Hepatocyte (in vitro differentiated cells): ENCODE results near the gene INSIG1. TPM values are rescaled to one million over a fixed set of nuclear protein-coding genes. Genes with fewer than 3 reads are reported as not detected.

Source experiments
- DNase-seq: peaks from one replicate; pipeline ENCODE4 v3.0.0-alpha.2; 2016; ENCODE audit warnings: low spot score
- H2AFZ ChIP-seq: fragments of 200-600 bp; sonication (generic); 2 replicates; pipeline ENCODE4 v1.6.0; 2016; ENCODE audit warnings: antibody characterized with exemption, mild to moderate bottlenecking
- H3K27ac ChIP-seq: fragments of 200-600 bp; sonication (generic); 2 replicates; pipeline ENCODE4 v1.5.1; 2016; ENCODE audit warnings: mild to moderate bottlenecking
- H3K27me3 ChIP-seq: fragments of 200-600 bp; sonication (generic); 2 replicates; pipeline ENCODE4 v1.6.1; 2016
- H3K36me3 ChIP-seq: fragments of 200-600 bp; sonication (generic); replicated peaks from 2 replicates; pipeline ENCODE4 v1.5.1; 2016; ENCODE audit warnings: low read depth; ENCODE audit not compliant: insufficient read depth
- H3K4me1 ChIP-seq: fragments of 200-600 bp; sonication (generic); 2 replicates; pipeline ENCODE4 v1.5.1; 2016; ENCODE audit warnings: mild to moderate bottlenecking, moderate library complexity; ENCODE audit not compliant: insufficient read depth
- H3K4me2 ChIP-seq: fragments of 200-600 bp; sonication (generic); 2 replicates; pipeline ENCODE4 v1.6.0; 2016
- H3K4me3 ChIP-seq: fragments of 200-600 bp; sonication (generic); 2 replicates; pipeline ENCODE4 v1.5.1; 2016; ENCODE audit warnings: mild to moderate bottlenecking
- H3K79me2 ChIP-seq: fragments of 200-600 bp; sonication (generic); 2 replicates; pipeline ENCODE4 v1.6.0; 2017; ENCODE audit warnings: mild to moderate bottlenecking
- H3K9me2 ChIP-seq: fragments of 200-600 bp; sonication (generic); replicated peaks from 2 replicates; pipeline ENCODE4 v1.6.0; 2017; ENCODE audit warnings: mild to moderate bottlenecking; ENCODE audit not compliant: insufficient read depth
- H3K9me3 ChIP-seq: fragments of 200-600 bp; sonication (generic); 2 replicates; pipeline ENCODE4 v1.5.1; 2016; ENCODE audit warnings: low read depth, mild to moderate bottlenecking
- H4K20me1 ChIP-seq: fragments of 200-600 bp; sonication (generic); 2 replicates; pipeline ENCODE4 v1.6.0; 2016; ENCODE audit warnings: mild to moderate bottlenecking; ENCODE audit not compliant: insufficient read depth, poor library complexity, severe bottlenecking
- EZH2 ChIP-seq: fragments of 200-600 bp; sonication (generic); IDR thresholded peaks from 2 replicates; pipeline ENCODE4 v1.6.1; 2016; ENCODE audit warnings: antibody characterized with exemption, mild to moderate bottlenecking, borderline replicate concordance
- EZH2phosphoT487 ChIP-seq: fragments of 200-600 bp; sonication (generic); IDR thresholded peaks from one replicate; pipeline ENCODE4 v1.6.1; 2018; ENCODE audit warnings: antibody characterized with exemption, mild to moderate bottlenecking, low read depth, moderate library complexity; ENCODE audit not compliant: unreplicated experiment, severe bottlenecking
- WGBS: methylation state at CpG from one replicate; pipeline ENCODE4 v1.1.6; 2016; ENCODE audit warnings: low lambda C conversion rate; ENCODE audit errors: missing lambda C conversion rate; 5-methylcytosine and 5-hydroxymethylcytosine counted together
- polyA plus RNA-seq: library from polyadenylated mRNA; unstranded; fragments of >200 nt; fragmentation: Nextera tagmentation; extraction: Ambion mirVana; gene quantifications from 2 replicates; pipeline ENCODE4 v1.2.1, GENCODE V29; 2016
- total RNA-seq: library from RNA; depleted of rRNA; stranded (reverse); fragments of >200 nt; gene quantifications from 2 replicates; pipeline ENCODE4 v1.2.3, GENCODE V29; 2014
- TF ChIP-seq, protein P1 (sequence below): fragments of 200-600 bp; sonication (generic); IDR thresholded peaks from 2 replicates; pipeline ENCODE4 v1.5.1; 2016; ENCODE audit warnings: antibody characterized with exemption, mild to moderate bottlenecking; ENCODE audit not compliant: poor library complexity

The INSIG1 gene
- total and polyA plus RNA-seq, 2 experiments from 2014 or later: 196 to 305 TPM

DNA sequence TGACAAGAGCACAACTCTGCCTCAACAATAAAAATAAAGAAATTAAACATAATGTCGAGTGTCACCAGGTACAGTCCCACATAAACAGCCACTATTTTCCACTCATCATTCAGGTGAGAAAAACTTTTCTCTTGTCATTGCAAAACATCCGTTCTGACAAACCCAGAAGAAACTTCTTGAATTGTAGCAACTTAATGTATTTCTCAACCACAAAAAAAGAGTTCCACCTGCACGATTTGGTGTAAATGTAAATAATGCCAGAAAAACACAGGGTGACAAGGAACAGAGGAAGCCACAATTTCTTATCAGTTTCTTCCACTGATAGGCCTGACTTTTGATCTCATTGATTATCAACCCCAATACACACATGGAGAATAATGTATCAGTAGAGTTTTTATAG lies 26.8 kb upstream of the INSIG1 start:
- H3K9me3 ChIP-seq: no peaks in the 10 kb centered on the region
- H3K27ac ChIP-seq: no peak overlapping the region
- no peaks in the 10 kb centered on the region for H3K4me1 ChIP-seq
- H4K20me1 ChIP-seq: no peaks in the 10 kb centered on the region
- 80% methylated on average over 3 of the region's 3 CpGs for WGBS
- no peak overlapping the region for H3K4me2 ChIP-seq
- no peaks in the 10 kb centered on the region for H3K79me2 ChIP-seq
- H3K9me2 ChIP-seq: no peaks in the 10 kb centered on the region
- no peak for DNase-seq
- H3K4me3 ChIP-seq: no peak overlapping the region
- H2AFZ ChIP-seq: no peak overlapping the region
- TF ChIP-seq EZH2phosphoT487 (no peak), EZH2 (no peak)
- TF ChIP-seq, protein P1, sequence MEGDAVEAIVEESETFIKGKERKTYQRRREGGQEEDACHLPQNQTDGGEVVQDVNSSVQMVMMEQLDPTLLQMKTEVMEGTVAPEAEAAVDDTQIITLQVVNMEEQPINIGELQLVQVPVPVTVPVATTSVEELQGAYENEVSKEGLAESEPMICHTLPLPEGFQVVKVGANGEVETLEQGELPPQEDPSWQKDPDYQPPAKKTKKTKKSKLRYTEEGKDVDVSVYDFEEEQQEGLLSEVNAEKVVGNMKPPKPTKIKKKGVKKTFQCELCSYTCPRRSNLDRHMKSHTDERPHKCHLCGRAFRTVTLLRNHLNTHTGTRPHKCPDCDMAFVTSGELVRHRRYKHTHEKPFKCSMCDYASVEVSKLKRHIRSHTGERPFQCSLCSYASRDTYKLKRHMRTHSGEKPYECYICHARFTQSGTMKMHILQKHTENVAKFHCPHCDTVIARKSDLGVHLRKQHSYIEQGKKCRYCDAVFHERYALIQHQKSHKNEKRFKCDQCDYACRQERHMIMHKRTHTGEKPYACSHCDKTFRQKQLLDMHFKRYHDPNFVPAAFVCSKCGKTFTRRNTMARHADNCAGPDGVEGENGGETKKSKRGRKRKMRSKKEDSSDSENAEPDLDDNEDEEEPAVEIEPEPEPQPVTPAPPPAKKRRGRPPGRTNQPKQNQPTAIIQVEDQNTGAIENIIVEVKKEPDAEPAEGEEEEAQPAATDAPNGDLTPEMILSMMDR: no peak
- H3K36me3 ChIP-seq: no peaks in the 10 kb centered on the region
- H3K27me3 ChIP-seq: no peaks in the 10 kb centered on the region

DNA sequence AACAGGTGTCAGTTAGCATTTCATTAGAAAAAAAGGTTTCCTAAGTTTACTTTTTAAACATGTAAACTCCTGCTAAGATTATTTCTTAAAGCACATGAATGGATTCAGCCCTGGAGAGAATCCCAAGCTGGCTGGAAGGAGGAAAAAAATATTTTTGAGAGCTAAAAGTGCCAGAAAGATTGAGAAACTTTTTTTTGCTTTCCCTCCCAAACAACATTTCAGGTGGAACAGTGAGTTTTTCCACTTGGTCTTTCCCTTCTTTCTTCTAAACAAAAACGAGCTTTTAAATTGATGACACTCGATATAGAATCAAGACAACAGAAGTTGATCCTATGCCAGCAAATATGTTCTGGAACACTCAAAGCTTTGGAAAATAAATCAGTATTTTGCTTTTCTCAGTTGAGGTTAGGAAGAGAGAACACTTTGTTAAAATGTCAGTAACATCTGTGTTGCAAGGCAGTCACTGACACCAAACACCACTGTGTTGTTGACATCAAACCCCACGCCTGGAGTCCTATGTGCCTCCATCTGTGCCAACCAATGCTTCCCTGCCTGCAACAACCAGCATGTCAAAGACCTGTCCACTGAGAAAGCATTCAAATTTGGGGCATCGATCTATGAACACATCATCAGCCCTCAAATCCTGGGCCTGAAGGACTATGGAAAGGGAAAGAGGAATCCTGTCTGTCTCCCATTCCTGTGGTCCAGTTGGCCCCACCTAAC lies 22.9 kb upstream of the INSIG1 start:
- no peaks in the 10 kb centered on the region for H4K20me1 ChIP-seq
- DNase-seq: no peak
- H3K9me2 ChIP-seq: no peaks in the 10 kb centered on the region
- TF ChIP-seq, protein P1: no peak
- TF ChIP-seq EZH2phosphoT487: no peak
- TF ChIP-seq EZH2: no peak
- H3K9me3 ChIP-seq: no peaks in the 10 kb centered on the region
- H3K27me3 ChIP-seq: peaks cover 5% of the 10 kb centered on the region
- 94% methylated on average over 4 of the region's 4 CpGs for WGBS
- no peak overlapping the region for H3K4me2 ChIP-seq
- H3K79me2 ChIP-seq: no peaks in the 10 kb centered on the region
- no peak overlapping the region for H3K27ac ChIP-seq
- H3K4me1 ChIP-seq: no peaks in the 10 kb centered on the region
- H3K4me3 ChIP-seq: no peak overlapping the region
- H2AFZ ChIP-seq: no peak overlapping the region
- H3K36me3 ChIP-seq: no peaks in the 10 kb centered on the region

DNA sequence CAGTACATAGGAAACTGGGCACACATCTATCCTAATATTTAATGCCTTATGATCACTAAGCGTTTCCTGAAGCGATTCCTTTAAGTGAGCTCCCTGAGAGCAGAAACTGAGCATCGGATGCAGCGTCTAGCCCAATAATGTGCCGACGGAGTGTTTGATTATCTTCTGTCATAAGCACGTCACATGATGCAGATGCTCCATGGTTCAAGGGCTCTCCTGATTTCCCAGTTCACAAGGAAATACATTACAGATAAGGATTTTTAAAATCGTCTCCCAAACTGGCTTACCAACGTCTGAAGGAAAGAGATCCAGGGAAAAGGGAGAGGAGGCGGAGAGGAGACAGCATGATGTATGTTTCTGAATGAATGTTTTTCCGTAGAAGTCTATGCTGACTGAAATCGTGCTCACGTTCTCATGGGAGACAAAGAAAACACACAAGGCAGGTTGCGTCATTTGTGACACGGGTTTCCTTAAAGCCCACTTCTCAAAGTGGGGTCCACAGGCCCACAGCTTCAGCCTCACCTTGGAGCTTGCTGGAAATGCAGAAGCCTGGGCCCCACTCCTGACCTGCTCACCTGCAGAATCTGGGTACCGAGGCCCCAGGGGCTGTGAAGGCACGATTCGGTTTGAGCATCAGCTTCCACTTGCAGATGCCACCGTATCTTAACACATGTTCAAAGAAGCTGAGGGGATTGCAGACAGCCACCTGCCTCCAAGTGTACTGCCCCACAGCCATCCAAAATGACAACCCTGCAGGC lies 21.5 kb upstream of the INSIG1 start:
- 91% methylated on average over 19 of the region's 19 CpGs for WGBS
- no peak overlapping the region for H3K4me2 ChIP-seq

More for the DNA sequence above, 21.5 kb upstream of the INSIG1 start:
- Histone ChIP-seq H3K36me3 (no peaks in the 10 kb centered on the region), H4K20me1 (no peaks in the 10 kb centered on the region), H3K9me3 (no peaks in the 10 kb centered on the region), H3K9me2 (no peaks in the 10 kb centered on the region), H3K27me3 (peaks cover 5% of the 10 kb centered on the region), H3K27ac (no peak overlapping the region), H3K4me3 (no peak overlapping the region), H3K79me2 (no peaks in the 10 kb centered on the region), H2AFZ (no peak overlapping the region), H3K4me1 (no peaks in the 10 kb centered on the region)
- TF ChIP-seq EZH2 (no peak), EZH2phosphoT487 (no peak)
- TF ChIP-seq, protein P1: no peak
- DNase-seq: no peak
